AG10803 (cell line): ENCODE data around the gene MUC21.
"Not testable (repeated sequence)": the region's sequence is repeated elsewhere in the genome, so short reads cannot be mapped to it uniquely, and the experiment has no call there.

Experiments
- DNase-seq: peaks from one replicate; pipeline ENCODE4 v3.0.0; 2010; ENCODE audit warnings: low read depth
- H3K4me3 ChIP-seq: 2 replicates; pipeline ENCODE4 v1.5.1; 2011; ENCODE audit warnings: mild to moderate bottlenecking, low read length, control low read depth
- CTCF ChIP-seq: conservative IDR thresholded peaks from 2 replicates; pipeline ENCODE4 v1.5.1; 2011; ENCODE audit warnings: mild to moderate bottlenecking, low read length, control low read depth, inconsistent platforms

The MUC21 gene

GRCh38 chr6:30987304-30987703 is 3.8 kb downstream of the MUC21 start:
- DNase-seq: no peak
- no peak overlapping the region for H3K4me3 ChIP-seq
- TF ChIP-seq CTCF: no peak

- no peak for TF ChIP-seq CTCF
- DNase-seq: no peak
- no peak overlapping the region for H3K4me3 ChIP-seq
Observed at GRCh38 chr6:30988209-30988825, 4.8 kb downstream of the MUC21 start.

- no peak overlapping the region for H3K4me3 ChIP-seq
- no peak for DNase-seq
- TF ChIP-seq CTCF: no peak
Observed at GRCh38 chr6:30990422-30991086, 7.0 kb downstream of the MUC21 start.

GRCh38 chr6:30991891-30992290 is 8.4 kb downstream of the MUC21 start:
- DNase-seq: no peak
- TF ChIP-seq CTCF: no peak
- H3K4me3 ChIP-seq: no peak overlapping the region

- no peak for DNase-seq
- no peak for TF ChIP-seq CTCF
Observed at GRCh38 chr6:30997301-30997700, 13.8 kb downstream of the MUC21 start.

GRCh38 chr6:30998785-30999184 is 15.3 kb downstream of the MUC21 start:
- DNase-seq: no peak
- no peak overlapping the region for H3K4me3 ChIP-seq
- no peak for TF ChIP-seq CTCF

More at GRCh38 chr6:30997301-30997700, 13.8 kb downstream of the MUC21 start:
- no peak overlapping the region for H3K4me3 ChIP-seq

GRCh38 chr6:31000067-31000860 is 16.7 kb downstream of the MUC21 start:
- DNase-seq: not testable (repeated sequence)

More at GRCh38 chr6:31000067-31000860, 16.7 kb downstream of the MUC21 start:
- not testable (repeated sequence) for H3K4me3 ChIP-seq
